K562 (cell line): ENCODE measurements around the gene CD46. TPM values are rescaled to one million over a fixed set of nuclear protein-coding genes. Genes with fewer than 3 reads are reported as not detected.

Experiments used
- ATF1 ChIP-seq, 2 experiments: fragments of 450-650 bp in 1 of 2; IDR thresholded peaks; 2 replicates each; pipeline ENCODE4 v1.6.1; 2016; ENCODE audit warnings: missing compliant biosample characterization in 1 of 2, missing genetic modification characterization in 1 of 2
- C11orf30 ChIP-seq: fragments of 450-650 bp; IDR thresholded peaks from 2 replicates; pipeline ENCODE4 v1.6.1; 2016; ENCODE audit warnings: low read depth, mild to moderate bottlenecking
- EWSR1 ChIP-seq: fragments of 450-650 bp; IDR thresholded peaks from 2 replicates; pipeline ENCODE4 v1.6.1; 2018; ENCODE audit warnings: borderline replicate concordance, mild to moderate bottlenecking, low read depth, moderate library complexity; ENCODE audit not compliant: partially characterized antibody
- FOXJ2 ChIP-seq: fragments of 200-800 bp; sonication (Bioruptor generic); IDR thresholded peaks from 2 replicates; pipeline ENCODE4 v1.6.1; 2016; ENCODE audit warnings: missing genetic modification characterization, missing compliant biosample characterization
- FOXK1 ChIP-seq: sonication (generic); formaldehyde crosslinking; IDR thresholded peaks from 2 replicates; pipeline ENCODE4 v1.8.0; 2022; ENCODE audit warnings: missing genetic modification reagents, mild to moderate bottlenecking, borderline replicate concordance
- FOXP1 ChIP-seq: sonication (generic); formaldehyde crosslinking; IDR thresholded peaks from 2 replicates; pipeline ENCODE4 v1.8.0; 2022; ENCODE audit warnings: mild to moderate bottlenecking, missing genetic modification reagents
- HDAC2 ChIP-seq: fragments of 450-650 bp; IDR thresholded peaks from 2 replicates; pipeline ENCODE4 v1.6.1; 2016; ENCODE audit warnings: mild to moderate bottlenecking
- MEF2D ChIP-seq: conservative IDR thresholded peaks from 2 replicates; pipeline ENCODE4 v1.6.1; 2016; ENCODE audit warnings: low read depth, missing genetic modification characterization, missing compliant biosample characterization
- PYGO2 ChIP-seq: fragments of 450-650 bp; IDR thresholded peaks from 2 replicates; pipeline ENCODE4 v1.6.1; 2016; ENCODE audit warnings: mild to moderate bottlenecking, missing genetic modification characterization, moderate library complexity, missing compliant biosample characterization
- SNIP1 ChIP-seq: fragments of 450-650 bp; IDR thresholded peaks from 2 replicates; pipeline ENCODE4 v1.7.1; 2017; ENCODE audit warnings: low read depth, mild to moderate bottlenecking
- TOE1 ChIP-seq, 2 experiments: fragments of 450-650 bp in 1 of 2; sonication (generic) in 1 of 2; formaldehyde crosslinking in 1 of 2; IDR thresholded peaks; 2 replicates each; pipeline versions ENCODE4 v1.7.1 to v1.8.0; 2016 to 2022; ENCODE audit warnings: borderline replicate concordance in 2 of 2, mild to moderate bottlenecking in 2 of 2, antibody characterized with exemption in 1 of 2, inconsistent platforms in 1 of 2, low read depth in 1 of 2, missing genetic modification reagents in 1 of 2, moderate library complexity in 1 of 2
- ZNF121 ChIP-seq: sonication (generic); formaldehyde crosslinking; conservative IDR thresholded peaks from 2 replicates; pipeline ENCODE4 v1.8.0; 2022; ENCODE audit warnings: missing genetic modification reagents
- ZNF263 ChIP-seq: sonication (generic); formaldehyde crosslinking; IDR thresholded peaks from 2 replicates; pipeline ENCODE4 v1.8.0; 2022; ENCODE audit warnings: mild to moderate bottlenecking, missing genetic modification reagents, borderline replicate concordance
- ZNF79 ChIP-seq: fragments of 250-450 bp; sonication (Bioruptor Pico); IDR thresholded peaks from 2 replicates; pipeline ENCODE4 v1.4.0; 2020; ENCODE audit warnings: low read depth, mild to moderate bottlenecking, moderate library complexity
- polyA plus RNA-seq, 8 experiments: library from polyadenylated mRNA; depleted of rRNA in 4 of 8; stranded (reverse) in 5 of 8; unstranded in 3 of 8; fragments of >200 nt; fragmentation: Nextera tagmentation in 2 of 8; fragmentation: Illumina TruSeq in 1 of 8; extraction: Ambion mirVana in 2 of 8; extraction: Trizol in 1 of 8; gene quantifications; 2 replicates each; pipeline versions ENCODE4 v1.2.1 to v1.2.3, GENCODE V29; 2011 to 2014; ENCODE audit warnings: inconsistent platforms in 1 of 8, missing spikeins in 1 of 8
- total RNA-seq, 7 experiments: library from RNA; depleted of rRNA in 6 of 7; stranded (reverse); fragments of >200 nt in 6 of 7; fragmentation: Illumina TruSeq in 2 of 7; extraction: Trizol in 2 of 7; gene quantifications; 2 replicates each; pipeline versions ENCODE4 v1.2.1 to v1.2.3, GENCODE V29; 2011 to 2021; ENCODE audit warnings: low replicate concordance in 1 of 7
- TF ChIP-seq, protein P1 (sequence below): sonication (generic); IDR thresholded peaks from 2 replicates; pipeline ENCODE4 v1.6.1; 2016
- TF ChIP-seq, protein P2 (sequence below): fragments of 250-450 bp; sonication (Bioruptor Pico); IDR thresholded peaks from 2 replicates; pipeline ENCODE4 v1.5.0; 2021; ENCODE audit warnings: mild to moderate bottlenecking, borderline replicate concordance
- TF ChIP-seq, protein P3 (sequence below): fragments of 450-650 bp; conservative IDR thresholded peaks from 2 replicates; pipeline ENCODE4 v1.6.1; 2016; ENCODE audit warnings: missing genetic modification characterization, low read depth, mild to moderate bottlenecking, missing compliant biosample characterization, moderate library complexity
- TF ChIP-seq, protein P4 (sequence below), 2 experiments: fragments of 450-650 bp in 1 of 2; IDR thresholded peaks; 2 replicates each; pipeline ENCODE4 v1.6.1; 2011 to 2017; ENCODE audit warnings: low read depth in 2 of 2, antibody characterized with exemption in 1 of 2, borderline replicate concordance in 1 of 2, low read length in 1 of 2, mild to moderate bottlenecking in 1 of 2, mixed read lengths in 1 of 2; ENCODE audit not compliant: control insufficient read depth in 1 of 2

CD46 gene
- total and polyA plus RNA-seq, 9 of the 15 experiments (the other 6 are each of a cell fraction or from before 2014, with no cell fraction given): 87.9 to 374 (median 156) TPM

DNA sequence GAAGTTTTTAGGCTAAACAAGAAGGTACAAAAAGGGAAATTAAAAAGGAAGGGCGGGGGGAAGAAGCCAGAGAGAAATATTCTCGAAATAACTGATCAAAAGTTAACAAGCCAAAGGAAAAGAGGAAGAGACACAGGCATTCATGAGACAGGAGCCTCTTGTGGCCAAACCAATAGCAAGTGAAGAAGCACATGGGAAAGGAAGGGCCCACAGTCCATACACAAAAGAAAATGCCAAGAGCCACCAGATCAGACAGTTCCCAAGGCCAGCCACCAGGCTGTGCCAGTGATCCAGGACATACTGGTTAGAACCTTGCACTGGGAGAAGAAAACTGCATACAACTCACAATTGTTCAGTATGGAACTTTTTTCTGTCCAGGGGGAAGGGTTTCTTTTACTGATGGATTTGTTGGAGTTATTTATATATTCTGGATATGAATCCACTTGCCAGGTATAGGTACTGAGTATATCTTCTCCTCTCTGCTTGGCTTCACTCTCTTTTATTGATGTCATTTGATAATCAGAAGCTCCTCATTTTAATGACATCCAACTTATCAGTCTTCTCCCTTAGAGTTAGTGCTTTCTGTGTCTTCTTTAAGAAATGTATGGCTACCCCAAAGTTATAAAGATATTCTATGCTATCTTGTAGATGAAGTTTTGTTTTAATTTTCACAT is 76.8 kb downstream of the CD46 start (continued):
- TF ChIP-seq, protein P1, sequence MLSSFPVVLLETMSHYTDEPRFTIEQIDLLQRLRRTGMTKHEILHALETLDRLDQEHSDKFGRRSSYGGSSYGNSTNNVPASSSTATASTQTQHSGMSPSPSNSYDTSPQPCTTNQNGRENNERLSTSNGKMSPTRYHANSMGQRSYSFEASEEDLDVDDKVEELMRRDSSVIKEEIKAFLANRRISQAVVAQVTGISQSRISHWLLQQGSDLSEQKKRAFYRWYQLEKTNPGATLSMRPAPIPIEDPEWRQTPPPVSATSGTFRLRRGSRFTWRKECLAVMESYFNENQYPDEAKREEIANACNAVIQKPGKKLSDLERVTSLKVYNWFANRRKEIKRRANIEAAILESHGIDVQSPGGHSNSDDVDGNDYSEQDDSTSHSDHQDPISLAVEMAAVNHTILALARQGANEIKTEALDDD: 0 out of 2 replicates have a peak, but pooled peaks have one; percentile 29
- TF ChIP-seq EWSR1: no peak
- no peak for TF ChIP-seq ZNF263 (CRISPR knock-in tag)
- no peak for TF ChIP-seq PYGO2 (tag)
- no peak; the same call in 1 of the 2 replicates for TF ChIP-seq MEF2D (tag)
- TF ChIP-seq, protein P2, sequence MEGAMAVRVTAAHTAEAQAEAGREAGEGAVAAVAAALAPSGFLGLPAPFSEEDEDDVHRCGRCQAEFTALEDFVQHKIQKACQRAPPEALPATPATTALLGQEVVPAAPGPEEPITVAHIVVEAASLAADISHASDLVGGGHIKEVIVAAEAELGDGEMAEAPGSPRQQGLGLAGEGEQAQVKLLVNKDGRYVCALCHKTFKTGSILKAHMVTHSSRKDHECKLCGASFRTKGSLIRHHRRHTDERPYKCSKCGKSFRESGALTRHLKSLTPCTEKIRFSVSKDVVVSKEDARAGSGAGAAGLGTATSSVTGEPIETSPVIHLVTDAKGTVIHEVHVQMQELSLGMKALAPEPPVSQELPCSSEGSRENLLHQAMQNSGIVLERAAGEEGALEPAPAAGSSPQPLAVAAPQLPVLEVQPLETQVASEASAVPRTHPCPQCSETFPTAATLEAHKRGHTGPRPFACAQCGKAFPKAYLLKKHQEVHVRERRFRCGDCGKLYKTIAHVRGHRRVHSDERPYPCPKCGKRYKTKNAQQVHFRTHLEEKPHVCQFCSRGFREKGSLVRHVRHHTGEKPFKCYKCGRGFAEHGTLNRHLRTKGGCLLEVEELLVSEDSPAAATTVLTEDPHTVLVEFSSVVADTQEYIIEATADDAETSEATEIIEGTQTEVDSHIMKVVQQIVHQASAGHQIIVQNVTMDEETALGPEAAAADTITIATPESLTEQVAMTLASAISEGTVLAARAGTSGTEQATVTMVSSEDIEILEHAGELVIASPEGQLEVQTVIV (CRISPR knock-in tag): no peak
- no peak for TF ChIP-seq ZNF121
- 0 out of 2 replicates have a peak, but pooled peaks have one; percentile 38 for TF ChIP-seq FOXK1 (CRISPR knock-in tag)
- TF ChIP-seq FOXP1: peak; percentile 88; the same call in 1 of the 2 replicates
- TF ChIP-seq, protein P3, sequence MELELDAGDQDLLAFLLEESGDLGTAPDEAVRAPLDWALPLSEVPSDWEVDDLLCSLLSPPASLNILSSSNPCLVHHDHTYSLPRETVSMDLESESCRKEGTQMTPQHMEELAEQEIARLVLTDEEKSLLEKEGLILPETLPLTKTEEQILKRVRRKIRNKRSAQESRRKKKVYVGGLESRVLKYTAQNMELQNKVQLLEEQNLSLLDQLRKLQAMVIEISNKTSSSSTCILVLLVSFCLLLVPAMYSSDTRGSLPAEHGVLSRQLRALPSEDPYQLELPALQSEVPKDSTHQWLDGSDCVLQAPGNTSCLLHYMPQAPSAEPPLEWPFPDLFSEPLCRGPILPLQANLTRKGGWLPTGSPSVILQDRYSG (tag): no peak
- TF ChIP-seq, protein P4, sequence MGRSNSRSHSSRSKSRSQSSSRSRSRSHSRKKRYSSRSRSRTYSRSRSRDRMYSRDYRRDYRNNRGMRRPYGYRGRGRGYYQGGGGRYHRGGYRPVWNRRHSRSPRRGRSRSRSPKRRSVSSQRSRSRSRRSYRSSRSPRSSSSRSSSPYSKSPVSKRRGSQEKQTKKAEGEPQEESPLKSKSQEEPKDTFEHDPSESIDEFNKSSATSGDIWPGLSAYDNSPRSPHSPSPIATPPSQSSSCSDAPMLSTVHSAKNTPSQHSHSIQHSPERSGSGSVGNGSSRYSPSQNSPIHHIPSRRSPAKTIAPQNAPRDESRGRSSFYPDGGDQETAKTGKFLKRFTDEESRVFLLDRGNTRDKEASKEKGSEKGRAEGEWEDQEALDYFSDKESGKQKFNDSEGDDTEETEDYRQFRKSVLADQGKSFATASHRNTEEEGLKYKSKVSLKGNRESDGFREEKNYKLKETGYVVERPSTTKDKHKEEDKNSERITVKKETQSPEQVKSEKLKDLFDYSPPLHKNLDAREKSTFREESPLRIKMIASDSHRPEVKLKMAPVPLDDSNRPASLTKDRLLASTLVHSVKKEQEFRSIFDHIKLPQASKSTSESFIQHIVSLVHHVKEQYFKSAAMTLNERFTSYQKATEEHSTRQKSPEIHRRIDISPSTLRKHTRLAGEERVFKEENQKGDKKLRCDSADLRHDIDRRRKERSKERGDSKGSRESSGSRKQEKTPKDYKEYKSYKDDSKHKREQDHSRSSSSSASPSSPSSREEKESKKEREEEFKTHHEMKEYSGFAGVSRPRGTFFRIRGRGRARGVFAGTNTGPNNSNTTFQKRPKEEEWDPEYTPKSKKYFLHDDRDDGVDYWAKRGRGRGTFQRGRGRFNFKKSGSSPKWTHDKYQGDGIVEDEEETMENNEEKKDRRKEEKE (IDR thresholded peaks at IDR 0.05; ENCODE audit: borderline replicate concordance in 1 of 2, control insufficient read depth in 1 of 2, low read depth in 2 of 2, low read length in 1 of 2): peak in 1 of 2 experiments; percentile 66; a peak in 1 of 4 replicates
- TF ChIP-seq TOE1 (IDR thresholded peaks at IDR 0.05; ENCODE audit: borderline replicate concordance): peak; percentile 68
- TF ChIP-seq TOE1 (CRISPR knock-in tag; IDR thresholded peaks at IDR 0.05; ENCODE audit: borderline replicate concordance, low read depth): peak; percentile 79; the same call in 1 of the 2 replicates
- TF ChIP-seq SNIP1: peak; percentile 85
- no peak for TF ChIP-seq ZNF79 (CRISPR knock-in tag)
- 0 out of 2 replicates have a peak, but pooled peaks have one; percentile 58 for TF ChIP-seq HDAC2
- no peak for TF ChIP-seq ATF1 (CRISPR knock-in tag; IDR thresholded peaks at IDR 0.05)
- no peak for TF ChIP-seq ATF1 (tag; IDR thresholded peaks at IDR 0.05)
- no peak for TF ChIP-seq C11orf30
- TF ChIP-seq FOXJ2 (tag): 0 out of 2 replicates have a peak, but pooled peaks have one; percentile 21
